SH-SY5Y (cell line): ENCODE measurements around the gene INTS11.

Experiments used
- GATA2 ChIP-seq: IDR thresholded peaks from 2 replicates; pipeline ENCODE4 v1.6.1; 2011; ENCODE audit warnings: mild to moderate bottlenecking, low read depth, low read length
- GATA3 ChIP-seq: IDR thresholded peaks from 2 replicates; pipeline ENCODE4 v1.6.1; 2011; ENCODE audit warnings: low read depth, mild to moderate bottlenecking, low read length, moderate library complexity

DNA sequence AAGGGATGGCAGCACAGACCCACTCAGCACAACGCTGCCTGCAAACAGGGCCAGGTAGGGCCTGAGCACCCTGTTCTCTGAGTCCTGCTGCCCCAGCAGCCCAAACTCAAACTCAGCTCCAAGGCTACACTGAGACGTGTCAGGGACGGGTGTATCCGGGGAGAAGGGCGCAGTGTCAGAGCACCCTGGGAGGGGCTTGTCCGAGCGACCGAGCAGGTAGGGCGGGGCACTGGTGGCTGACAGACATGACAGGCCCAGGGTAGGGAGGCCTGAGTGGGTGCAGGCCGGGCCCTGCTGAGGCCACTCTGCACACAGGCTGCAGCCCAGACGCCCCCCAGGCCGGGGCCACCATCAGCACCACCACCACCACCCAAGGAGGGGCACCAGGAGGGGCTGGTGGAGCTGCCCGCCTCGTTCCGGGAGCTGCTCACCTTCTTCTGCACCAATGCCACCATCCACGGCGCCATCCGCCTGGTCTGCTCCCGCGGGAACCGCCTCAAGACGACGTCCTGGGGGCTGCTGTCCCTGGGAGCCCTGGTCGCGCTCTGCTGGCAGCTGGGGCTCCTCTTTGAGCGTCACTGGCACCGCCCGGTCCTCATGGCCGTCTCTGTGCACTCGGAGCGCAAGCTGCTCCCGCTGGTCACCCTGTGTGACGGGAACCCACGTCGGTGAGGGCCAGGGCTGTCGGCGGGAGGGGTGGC, 38.7 kb downstream of the INTS11 start:
- TF ChIP-seq GATA2 (no peak), GATA3 (no peak)
